WTC11 (cell line): ENCODE data around the gene ST6GAL1. TPM values are rescaled to one million over a fixed set of nuclear protein-coding genes. Genes with fewer than 3 reads are reported as not detected.

ENCODE experiments used
- ATAC-seq: fragments of 200-7000 bp; cut with Tn5 transposase; 2 replicates; pipeline ENCODE4 v1.10.0; 2021; ENCODE audit warnings: mild to moderate bottlenecking, moderate library complexity
- CTCF ChIA-PET: fragments of 300-600 bp; sonication (Branson Sonifier 250); formaldehyde crosslinking; loops from one replicate; lab custom pipeline; 2021; ENCODE audit warnings: antibody characterized with exemption; lab: Charles Lee
- POLR2A ChIA-PET: fragments of 350-600 bp; sonication (Branson Sonifier 250); formaldehyde crosslinking; loops from one replicate; lab custom pipeline; 2021; ENCODE audit warnings: antibody characterized with exemption; lab: Charles Lee
- DNase-seq: peaks from one replicate; pipeline ENCODE4 v3.0.0; 2021; ENCODE audit warnings: low spot score
- H3K27ac Mint-ChIP-seq: 2 replicates; pipeline ENCODE4 v1.8.0; 2021; ENCODE audit warnings: mixed read lengths
- H3K27me3 Mint-ChIP-seq: 2 replicates; pipeline ENCODE4 v1.8.0; 2021; ENCODE audit warnings: low read depth, mild to moderate bottlenecking, moderate library complexity, mixed read lengths
- H3K36me3 Mint-ChIP-seq: 2 replicates; pipeline ENCODE4 v1.8.0; 2021; ENCODE audit warnings: mixed read lengths
- H3K4me1 Mint-ChIP-seq: 2 replicates; pipeline ENCODE4 v1.8.0; 2022; ENCODE audit warnings: mixed read lengths
- H3K4me3 Mint-ChIP-seq: 2 replicates; pipeline ENCODE4 v1.8.0; 2021; ENCODE audit warnings: mild to moderate bottlenecking, moderate library complexity, mixed read lengths
- H3K9me3 Mint-ChIP-seq: 2 replicates; pipeline ENCODE4 v1.8.0; 2021; ENCODE audit warnings: mixed read lengths
- AFF4 ChIP-seq: sonication (generic); formaldehyde crosslinking; IDR thresholded peaks from 2 replicates; pipeline ENCODE4 v1.8.1; 2023; ENCODE audit warnings: mild to moderate bottlenecking, missing genetic modification reagents, borderline replicate concordance
- CBFB ChIP-seq: sonication (generic); formaldehyde crosslinking; IDR thresholded peaks from 2 replicates; pipeline ENCODE4 v1.8.1; 2022; ENCODE audit warnings: mild to moderate bottlenecking, low read depth, missing genetic modification reagents
- E2F1 ChIP-seq: sonication (generic); formaldehyde crosslinking; IDR thresholded peaks from 2 replicates; pipeline ENCODE4 v1.8.0; 2022; ENCODE audit warnings: mild to moderate bottlenecking, missing genetic modification reagents
- E2F4 ChIP-seq: sonication (generic); formaldehyde crosslinking; IDR thresholded peaks from 2 replicates; pipeline ENCODE4 v1.8.1; 2022; ENCODE audit warnings: low read depth, mild to moderate bottlenecking, moderate library complexity, missing genetic modification reagents, borderline replicate concordance
- ELF4 ChIP-seq: sonication (generic); formaldehyde crosslinking; IDR thresholded peaks from 2 replicates; pipeline ENCODE4 v1.8.1; 2022; ENCODE audit warnings: low read depth, mild to moderate bottlenecking, moderate library complexity, missing genetic modification reagents
- EMX1 ChIP-seq: fragments of 250-450 bp; sonication (Bioruptor Pico); IDR thresholded peaks from 2 replicates; pipeline ENCODE4 v1.8.0; 2021; ENCODE audit warnings: mild to moderate bottlenecking
- GRHL2 ChIP-seq: fragments of 250-450 bp; sonication (Bioruptor Pico); IDR thresholded peaks from 2 replicates; pipeline ENCODE4 v1.8.0; 2022; ENCODE audit warnings: mild to moderate bottlenecking, moderate library complexity; ENCODE audit not compliant: insufficient replicate concordance, severe bottlenecking
- HMGA2 ChIP-seq: fragments of 250-450 bp; sonication (Bioruptor Pico); IDR thresholded peaks from 2 replicates; pipeline ENCODE4 v1.4.0; 2021; ENCODE audit warnings: mild to moderate bottlenecking, moderate library complexity
- JUN ChIP-seq: sonication (generic); formaldehyde crosslinking; IDR thresholded peaks from 2 replicates; pipeline ENCODE4 v1.8.0; 2023; ENCODE audit warnings: mild to moderate bottlenecking, missing genetic modification reagents
- KAT7 ChIP-seq: sonication (generic); formaldehyde crosslinking; IDR thresholded peaks from 2 replicates; pipeline ENCODE4 v1.8.1; 2023; ENCODE audit warnings: missing genetic modification reagents, mild to moderate bottlenecking, borderline replicate concordance
- NFYB ChIP-seq: sonication (generic); formaldehyde crosslinking; conservative IDR thresholded peaks from 2 replicates; pipeline ENCODE4 v1.8.0; 2022; ENCODE audit warnings: low read depth, missing genetic modification reagents
- OVOL2 ChIP-seq: fragments of 250-450 bp; sonication (Bioruptor Pico); IDR thresholded peaks from 2 replicates; pipeline ENCODE4 v1.9.0; 2021; ENCODE audit warnings: mild to moderate bottlenecking, borderline replicate concordance
- PRRX2 ChIP-seq: fragments of 250-450 bp; sonication (Bioruptor Pico); IDR thresholded peaks from 2 replicates; pipeline ENCODE4 v1.8.0; 2021; ENCODE audit warnings: mild to moderate bottlenecking
- SOX15 ChIP-seq: fragments of 250-450 bp; sonication (Bioruptor Pico); IDR thresholded peaks from 2 replicates; pipeline ENCODE4 v1.9.0; 2021; ENCODE audit warnings: mild to moderate bottlenecking
- SP1 ChIP-seq: sonication (generic); formaldehyde crosslinking; conservative IDR thresholded peaks from 2 replicates; pipeline ENCODE4 v1.8.1; 2022; ENCODE audit warnings: missing genetic modification reagents
- TCF7 ChIP-seq: sonication (generic); formaldehyde crosslinking; IDR thresholded peaks from 2 replicates; pipeline ENCODE4 v1.8.0; 2022; ENCODE audit warnings: mild to moderate bottlenecking, low read depth, missing genetic modification reagents, moderate library complexity
- TP53 ChIP-seq: sonication (generic); formaldehyde crosslinking; IDR thresholded peaks from 2 replicates; pipeline ENCODE4 v1.8.1; 2023; ENCODE audit warnings: mild to moderate bottlenecking, missing genetic modification reagents
- ZNF232 ChIP-seq: sonication (generic); formaldehyde crosslinking; IDR thresholded peaks from 2 replicates; pipeline ENCODE4 v1.8.0; 2022; ENCODE audit warnings: mild to moderate bottlenecking, missing genetic modification reagents
- ZNF281 ChIP-seq: sonication (generic); formaldehyde crosslinking; IDR thresholded peaks from 2 replicates; pipeline ENCODE4 v1.8.0; 2023; ENCODE audit warnings: mild to moderate bottlenecking, missing genetic modification reagents
- ZNF512 ChIP-seq: sonication (generic); formaldehyde crosslinking; IDR thresholded peaks from 2 replicates; pipeline ENCODE4 v1.8.1; 2022; ENCODE audit warnings: missing genetic modification reagents, borderline replicate concordance
- total RNA-seq: library from RNA; stranded (reverse); gene quantifications from 3 replicates; pipeline ENCODE4 v1.2.3, GENCODE V29; 2021

Gene ST6GAL1
- total RNA-seq, 1 experiment from 2014 or later = 87.5 TPM

GRCh38 chr3:187027531-187028278 lies 97.4 kb downstream of the ST6GAL1 start:
- no peak overlapping the region for H3K4me3 Mint-ChIP-seq
- ATAC-seq (no peak; the same call in 1 of the 2 replicates), DNase-seq (no peak)
- POLR2A ChIA-PET = no interaction called here
- CTCF ChIA-PET = interaction anchor here (0.6 to 2.0 kb wide), 6 partner anchors 9 to 178 kb away, joined by 3 to 7 read pairs (median 5); partner anchors contain the start of gene RPL39L
- H3K4me1 Mint-ChIP-seq = peaks cover 22% of the 10 kb centered on the region
- H3K9me3 Mint-ChIP-seq = peaks cover 11% of the 10 kb centered on the region
- peaks cover 24% of the 10 kb centered on the region for H3K36me3 Mint-ChIP-seq
- 0 out of 2 replicates have a peak overlapping the region, but pooled peaks have one; percentile 2 for H3K27ac Mint-ChIP-seq
- no peaks in the 10 kb centered on the region for H3K27me3 Mint-ChIP-seq
- TF ChIP-seq GRHL2 (no peak), ZNF232 (no peak), ZNF281 (CRISPR knock-in tag) (no peak), JUN (CRISPR knock-in tag) (no peak), E2F4 (CRISPR knock-in tag) (no peak), HMGA2 (CRISPR knock-in tag) (no peak), TP53 (CRISPR knock-in tag) (no peak), OVOL2 (no peak), AFF4 (CRISPR knock-in tag) (no peak), ZNF512 (CRISPR knock-in tag) (no peak), PRRX2 (CRISPR knock-in tag) (no peak), E2F1 (CRISPR knock-in tag) (no peak), KAT7 (CRISPR knock-in tag) (no peak), ELF4 (CRISPR knock-in tag) (no peak), SP1 (CRISPR knock-in tag) (no peak), TCF7 (CRISPR knock-in tag) (no peak), NFYB (CRISPR knock-in tag) (no peak), EMX1 (CRISPR knock-in tag) (no peak), CBFB (no peak), SOX15 (CRISPR knock-in tag) (no peak)
